Calu3 (cell line): ENCODE data around the gene NFE2L1. TPM values are rescaled to one million over a fixed set of nuclear protein-coding genes. Genes with fewer than 3 reads are reported as not detected.
A peak's percentile ranks its signal among the peaks of the same experiment; 100 is the strongest.
"Not testable (repeated sequence)": the region's sequence is repeated elsewhere in the genome, so short reads cannot be mapped to it uniquely, and the experiment has no call there.

Experiments used
- BruUV-seq: library from RNA; stranded (reverse); fragments of 400-500 nt; replicated peaks from 2 replicates; lab custom pipeline; 2021; lab: Mats Ljungman, UMichigan
- CTCF ChIA-PET: fragments of 300-600 bp; sonication (Branson Sonifier 250); formaldehyde crosslinking; loops from one replicate; lab custom pipeline; 2022; ENCODE audit warnings: antibody characterized with exemption; lab: Charles Lee
- DNase-seq: peaks from one replicate; pipeline ENCODE4 v3.0.0; 2022
- H3K27ac Mint-ChIP-seq: one replicate; pipeline ENCODE4 v1.8.0; 2022; ENCODE audit warnings: mixed read lengths; ENCODE audit not compliant: unreplicated experiment
- H3K27me3 Mint-ChIP-seq: one replicate; pipeline ENCODE4 v1.8.0; 2022; ENCODE audit warnings: mixed read lengths; ENCODE audit not compliant: unreplicated experiment
- H3K36me3 Mint-ChIP-seq: one replicate; pipeline ENCODE4 v1.8.0; 2022; ENCODE audit warnings: mild to moderate bottlenecking, moderate library complexity, mixed read lengths; ENCODE audit not compliant: insufficient read depth, unreplicated experiment
- H3K4me1 Mint-ChIP-seq: one replicate; pipeline ENCODE4 v1.8.0; 2022; ENCODE audit warnings: mild to moderate bottlenecking, low read depth, mixed read lengths; ENCODE audit not compliant: unreplicated experiment
- H3K4me3 Mint-ChIP-seq: one replicate; pipeline ENCODE4 v1.8.0; 2022; ENCODE audit warnings: mild to moderate bottlenecking, low read depth, moderate library complexity, mixed read lengths; ENCODE audit not compliant: unreplicated experiment
- H3K9me3 Mint-ChIP-seq: one replicate; pipeline ENCODE4 v1.8.0; 2022; ENCODE audit warnings: low read depth, mixed read lengths; ENCODE audit not compliant: unreplicated experiment
- intact Hi-C: fragments of 100-400 bp; cut with micrococcal nuclease; formaldehyde crosslinking; loops from one replicate; pipeline ENCODE4 v1.10.0; 2022; ENCODE audit not compliant: unreplicated experiment
- total RNA-seq: library from RNA; stranded (reverse); gene quantifications from 2 replicates; pipeline ENCODE4 v1.2.3, GENCODE V29; 2022
- TF ChIP-seq, protein P1 (sequence below): fragments of 200-600 bp; IDR thresholded peaks from one replicate; pipeline ENCODE4 v1.8.0; 2022; ENCODE audit warnings: antibody characterized with exemption; ENCODE audit not compliant: unreplicated experiment

The NFE2L1 gene
- total RNA-seq, 1 experiment from 2014 or later = 247 TPM

DNA sequence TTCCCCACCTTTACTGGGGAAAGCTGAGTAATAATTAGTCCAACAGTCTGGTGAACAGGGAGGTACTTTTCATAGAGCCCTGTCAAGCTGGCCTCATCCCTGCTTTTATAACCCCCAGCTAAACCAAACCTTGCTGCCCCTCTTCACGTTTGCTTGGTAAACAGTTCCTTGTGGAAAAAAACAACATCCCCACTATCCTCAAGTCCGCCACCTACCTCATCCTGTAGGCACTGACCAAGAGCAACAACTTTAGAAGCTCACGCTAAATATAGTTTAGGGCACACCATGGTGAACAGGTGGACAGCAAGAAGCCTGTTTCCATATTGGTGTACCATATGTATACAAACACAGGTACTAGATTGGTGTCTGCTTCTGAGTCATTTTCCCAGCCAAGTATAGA is 16.5 kb downstream of the NFE2L1 start:
- no peaks in the 10 kb centered on the region for H3K27me3 Mint-ChIP-seq
- intact Hi-C loops = no loop called here
- H3K4me1 Mint-ChIP-seq = no peaks in the 10 kb centered on the region
- CTCF ChIA-PET = interaction anchor here (0.6 to 0.9 kb wide), 2 partner anchors 27 to 1127 kb away, joined by 3 to 5 read pairs; no protein-coding TSS in a partner anchor
- no peaks in the 10 kb centered on the region for H3K9me3 Mint-ChIP-seq
- BruUV-seq = no TSS peak
- peak overlapping the region; percentile 22 for H3K27ac Mint-ChIP-seq
- no peak overlapping the region for H3K4me3 Mint-ChIP-seq
- peaks cover 89% of the 10 kb centered on the region for H3K36me3 Mint-ChIP-seq
- DNase-seq = no peak
- TF ChIP-seq, protein P1, sequence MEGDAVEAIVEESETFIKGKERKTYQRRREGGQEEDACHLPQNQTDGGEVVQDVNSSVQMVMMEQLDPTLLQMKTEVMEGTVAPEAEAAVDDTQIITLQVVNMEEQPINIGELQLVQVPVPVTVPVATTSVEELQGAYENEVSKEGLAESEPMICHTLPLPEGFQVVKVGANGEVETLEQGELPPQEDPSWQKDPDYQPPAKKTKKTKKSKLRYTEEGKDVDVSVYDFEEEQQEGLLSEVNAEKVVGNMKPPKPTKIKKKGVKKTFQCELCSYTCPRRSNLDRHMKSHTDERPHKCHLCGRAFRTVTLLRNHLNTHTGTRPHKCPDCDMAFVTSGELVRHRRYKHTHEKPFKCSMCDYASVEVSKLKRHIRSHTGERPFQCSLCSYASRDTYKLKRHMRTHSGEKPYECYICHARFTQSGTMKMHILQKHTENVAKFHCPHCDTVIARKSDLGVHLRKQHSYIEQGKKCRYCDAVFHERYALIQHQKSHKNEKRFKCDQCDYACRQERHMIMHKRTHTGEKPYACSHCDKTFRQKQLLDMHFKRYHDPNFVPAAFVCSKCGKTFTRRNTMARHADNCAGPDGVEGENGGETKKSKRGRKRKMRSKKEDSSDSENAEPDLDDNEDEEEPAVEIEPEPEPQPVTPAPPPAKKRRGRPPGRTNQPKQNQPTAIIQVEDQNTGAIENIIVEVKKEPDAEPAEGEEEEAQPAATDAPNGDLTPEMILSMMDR = no peak

DNA sequence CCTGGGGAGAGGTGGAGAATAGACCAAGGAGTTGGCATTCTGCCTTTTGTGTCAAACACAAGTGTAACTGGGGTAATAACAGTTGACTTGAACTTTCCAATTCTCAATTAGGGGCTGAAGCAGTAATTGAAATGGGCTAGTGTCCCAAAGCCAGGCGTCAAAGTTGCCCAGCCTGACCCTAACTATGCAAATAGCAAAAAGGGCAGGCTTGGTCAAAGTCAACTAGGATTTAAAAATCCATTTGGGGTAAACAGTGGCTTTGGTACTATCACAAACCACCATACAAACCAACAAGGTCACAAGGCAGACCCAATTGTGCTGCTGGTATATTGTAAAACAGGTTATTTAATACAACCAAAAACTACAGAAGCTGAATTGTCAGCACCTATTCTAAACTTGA is 18.0 kb downstream of the NFE2L1 start:
- H3K4me3 Mint-ChIP-seq = no peak overlapping the region
- no peaks in the 10 kb centered on the region for H3K27me3 Mint-ChIP-seq
- H3K36me3 Mint-ChIP-seq = peaks cover 89% of the 10 kb centered on the region
- no peaks in the 10 kb centered on the region for H3K9me3 Mint-ChIP-seq
- no peaks in the 10 kb centered on the region for H3K4me1 Mint-ChIP-seq
- TF ChIP-seq, protein P1 = no peak
- BruUV-seq = no TSS peak
- no peak for DNase-seq
- CTCF ChIA-PET = interaction anchor here (0.9 kb wide), 1 partner anchor 21 kb away, joined by 3 read pairs; no protein-coding TSS in a partner anchor
- intact Hi-C loops = no loop called here
- no peak overlapping the region for H3K27ac Mint-ChIP-seq

DNA sequence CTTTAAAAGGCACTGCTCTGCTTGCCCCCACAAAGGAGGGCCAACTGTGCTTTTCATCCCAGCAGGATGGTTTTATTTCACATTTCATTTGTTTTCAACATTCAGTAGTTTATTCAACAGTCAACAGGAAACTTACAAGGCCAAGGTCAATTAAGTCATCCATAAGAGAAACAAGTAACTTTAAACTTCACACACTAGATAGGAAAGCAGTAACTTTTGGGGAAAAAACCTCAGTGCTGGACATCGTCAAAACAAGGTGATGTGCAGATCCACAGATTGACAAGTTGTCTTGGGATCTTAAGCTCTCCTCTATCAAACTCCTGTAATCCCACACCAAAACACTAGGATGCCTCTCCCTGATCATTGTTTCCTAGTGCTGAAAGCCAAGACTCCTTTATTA is 18.5 kb downstream of the NFE2L1 start:
- Mint-ChIP-seq H3K9me3 (no peaks in the 10 kb centered on the region), H3K27ac (no peak overlapping the region), H3K4me3 (no peak overlapping the region), H3K4me1 (no peaks in the 10 kb centered on the region), H3K36me3 (peaks cover 89% of the 10 kb centered on the region), H3K27me3 (no peaks in the 10 kb centered on the region)
- BruUV-seq = no TSS peak
- CTCF ChIA-PET = interaction anchor here (0.8 to 2.6 kb wide), 5 partner anchors 8 to 41 kb away, joined by 3 to 15 read pairs (median 3); no protein-coding TSS in a partner anchor
- TF ChIP-seq, protein P1 = no peak
- no peak for DNase-seq
- intact Hi-C loops = no loop called here

DNA sequence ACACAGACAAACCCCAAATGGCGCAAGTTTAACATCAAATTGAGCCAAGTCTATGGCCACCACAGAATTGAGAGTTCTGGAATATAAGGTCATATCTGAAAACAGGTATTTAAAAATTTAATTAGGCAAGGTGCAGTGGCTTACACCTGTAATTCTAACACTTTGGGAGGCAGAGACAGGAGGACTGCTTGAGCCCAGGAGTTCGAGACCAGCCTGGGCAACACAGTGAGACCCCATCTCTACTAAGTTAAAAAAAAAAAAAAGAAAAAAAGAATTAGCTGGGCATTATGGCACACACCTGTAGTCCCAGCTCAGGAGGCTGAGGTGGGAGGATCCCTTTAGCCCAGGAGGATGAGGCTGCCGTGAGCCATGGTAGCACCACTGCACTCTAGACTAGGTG is 19.1 kb downstream of the NFE2L1 start:
- BruUV-seq = no TSS peak
- Mint-ChIP-seq H3K27ac (no peak overlapping the region), H3K4me3 (no peak overlapping the region), H3K9me3 (no peaks in the 10 kb centered on the region), H3K4me1 (no peaks in the 10 kb centered on the region), H3K36me3 (peaks cover 91% of the 10 kb centered on the region), H3K27me3 (no peaks in the 10 kb centered on the region)
- intact Hi-C loops = no loop called here
- CTCF ChIA-PET = interaction anchor here (0.8 to 2.6 kb wide), 5 partner anchors 8 to 41 kb away, joined by 3 to 15 read pairs (median 3); no protein-coding TSS in a partner anchor
- no peak for DNase-seq
- TF ChIP-seq, protein P1 = no peak

DNA sequence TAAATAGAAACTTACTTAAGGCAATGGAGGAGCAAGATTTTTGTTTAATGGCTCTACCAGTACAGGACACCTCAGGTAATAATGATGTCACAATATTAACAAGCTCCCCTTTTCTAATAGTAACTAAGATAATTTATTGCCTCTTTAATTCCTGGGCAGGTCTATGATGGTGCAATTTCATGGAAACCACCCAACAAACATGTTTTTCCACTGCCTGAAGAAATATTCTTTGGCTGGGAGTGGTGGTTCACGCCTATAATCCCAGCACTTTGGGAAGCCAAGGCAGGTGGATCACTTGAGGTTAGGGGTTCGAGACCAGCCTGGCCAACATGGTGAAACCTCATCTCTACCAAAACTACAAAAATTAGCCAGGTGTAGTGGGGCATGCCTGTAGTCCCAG is 19.6 kb downstream of the NFE2L1 start:
- H3K27me3 Mint-ChIP-seq, H3K4me1 Mint-ChIP-seq, H3K9me3 Mint-ChIP-seq, H3K4me3 Mint-ChIP-seq, BruUV-seq, H3K27ac Mint-ChIP-seq, intact Hi-C loops, DNase-seq: not testable (repeated sequence)
- peaks cover 91% of the 10 kb centered on the region for H3K36me3 Mint-ChIP-seq
- CTCF ChIA-PET = interaction anchor here (0.5 to 2.6 kb wide), 5 partner anchors 12 to 61 kb away, joined by 3 to 15 read pairs (median 4); partner anchors contain the start of gene NFE2L1
